Peyer's patch (tissue), 4 donors: ENCODE data around the gene THADA.

Source experiments
- POLR2A ChIP-seq, 2 donors: fragments of 450-650 bp; IDR thresholded peaks; one replicate each; pipeline ENCODE4 v1.5.1; 2017; ENCODE audit warnings: antibody characterized with exemption in 2 of 2, mild to moderate bottlenecking in 2 of 2, moderate library complexity in 2 of 2
- TF ChIP-seq, protein P1 (sequence below), 6 experiments: fragments of 450-650 bp in 4 of 6; fragments of 200-600 bp in 2 of 6; sonication (generic) in 1 of 6; IDR thresholded peaks; one replicate each; pipeline ENCODE4 v1.5.1; 2017 to 2019; ENCODE audit warnings: antibody characterized with exemption in 6 of 6, mild to moderate bottlenecking in 3 of 6, moderate library complexity in 1 of 6

GRCh38 chr2:43230951-43231827 is 364.6 kb downstream of the THADA start:
- TF ChIP-seq, protein P1, sequence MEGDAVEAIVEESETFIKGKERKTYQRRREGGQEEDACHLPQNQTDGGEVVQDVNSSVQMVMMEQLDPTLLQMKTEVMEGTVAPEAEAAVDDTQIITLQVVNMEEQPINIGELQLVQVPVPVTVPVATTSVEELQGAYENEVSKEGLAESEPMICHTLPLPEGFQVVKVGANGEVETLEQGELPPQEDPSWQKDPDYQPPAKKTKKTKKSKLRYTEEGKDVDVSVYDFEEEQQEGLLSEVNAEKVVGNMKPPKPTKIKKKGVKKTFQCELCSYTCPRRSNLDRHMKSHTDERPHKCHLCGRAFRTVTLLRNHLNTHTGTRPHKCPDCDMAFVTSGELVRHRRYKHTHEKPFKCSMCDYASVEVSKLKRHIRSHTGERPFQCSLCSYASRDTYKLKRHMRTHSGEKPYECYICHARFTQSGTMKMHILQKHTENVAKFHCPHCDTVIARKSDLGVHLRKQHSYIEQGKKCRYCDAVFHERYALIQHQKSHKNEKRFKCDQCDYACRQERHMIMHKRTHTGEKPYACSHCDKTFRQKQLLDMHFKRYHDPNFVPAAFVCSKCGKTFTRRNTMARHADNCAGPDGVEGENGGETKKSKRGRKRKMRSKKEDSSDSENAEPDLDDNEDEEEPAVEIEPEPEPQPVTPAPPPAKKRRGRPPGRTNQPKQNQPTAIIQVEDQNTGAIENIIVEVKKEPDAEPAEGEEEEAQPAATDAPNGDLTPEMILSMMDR (IDR thresholded peaks at IDR 0.05): no peak
- TF ChIP-seq POLR2A (IDR thresholded peaks at IDR 0.05): no peak
